Endometrial microvascular endothelial cells (primary cell): Measurements from ENCODE around the gene TSPEAR. TPM values are rescaled to one million over a fixed set of nuclear protein-coding genes. Genes with fewer than 3 reads are reported as not detected.

Source experiments
- in situ Hi-C: cut with HindIII; loops from 2 replicates; pipeline ENCODE4 v1.10.0; 2017; ENCODE audit warnings: low sequenced_read_pairs, low pct_unique_long_range_greater_than_20kb; ENCODE audit errors: inconsistent ontology term
- total RNA-seq: library from RNA; depleted of rRNA; stranded (reverse); fragments of >200 nt; gene quantifications from one replicate; pipeline ENCODE4 v1.2.3, GENCODE V29; 2015; ENCODE audit errors: inconsistent ontology term

Gene TSPEAR
- total RNA-seq, 1 donor from 2014 or later = not detected

- in situ Hi-C loops = no loop called here
These were observed 31.2 kb upstream of the TSPEAR start for GRCh38 chr21:44742418-44743153.

GRCh38 chr21:44741921-44742320, 30.5 kb upstream of the TSPEAR start:
- in situ Hi-C loops = no loop called here

DNA sequence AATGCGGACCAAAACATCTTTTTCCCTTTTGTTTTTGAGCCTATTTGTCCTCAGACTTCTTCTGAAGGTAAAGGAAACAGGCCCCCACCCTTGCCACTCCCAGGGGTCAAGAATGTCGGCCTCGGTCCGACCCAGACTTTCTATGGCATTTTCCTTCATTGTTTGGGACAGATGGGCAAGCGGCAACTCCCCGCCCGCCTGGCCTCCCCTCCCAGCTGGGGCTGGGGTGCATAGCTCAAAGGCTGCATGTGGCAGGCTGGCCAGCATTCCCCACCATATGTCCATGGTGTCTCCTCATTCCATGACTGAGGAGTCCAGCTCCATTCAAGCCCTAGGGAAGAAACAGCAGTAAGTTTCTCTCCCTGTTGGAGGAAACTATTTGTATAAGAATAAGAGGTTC, 29.4 kb upstream of the TSPEAR start:
- in situ Hi-C loops = no loop called here

- in situ Hi-C loops = no loop called here
These were observed 27.9 kb upstream of the TSPEAR start for GRCh38 chr21:44739316-44739715.

GRCh38 chr21:44738621-44739020, 27.2 kb upstream of the TSPEAR start:
- in situ Hi-C loops = no loop called here

GRCh38 chr21:44737706-44738354, 26.5 kb upstream of the TSPEAR start:
- in situ Hi-C loops = no loop called here

GRCh38 chr21:44736291-44737004, 25.1 kb upstream of the TSPEAR start:
- in situ Hi-C loops = no loop called here

DNA sequence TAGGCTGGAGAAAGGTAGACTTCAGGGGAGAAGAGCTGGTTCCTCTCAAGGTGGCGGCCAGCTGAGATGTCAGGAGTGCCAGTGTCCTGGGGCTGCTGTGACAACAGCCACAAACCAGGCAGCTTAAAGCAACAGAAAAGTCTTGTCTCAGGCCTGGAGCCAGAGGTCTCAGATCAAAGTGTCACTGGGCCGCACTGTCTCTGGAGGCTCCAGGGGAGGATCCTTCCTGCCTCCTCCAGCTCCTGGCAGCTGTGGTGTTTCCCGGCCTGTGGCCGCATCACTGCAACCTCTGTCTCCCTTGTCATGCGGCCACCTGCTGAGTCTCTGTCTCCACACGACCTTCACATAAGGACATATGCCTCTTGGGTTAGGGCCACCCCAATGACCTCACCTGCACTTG, 24.4 kb upstream of the TSPEAR start:
- in situ Hi-C loops = no loop called here

DNA sequence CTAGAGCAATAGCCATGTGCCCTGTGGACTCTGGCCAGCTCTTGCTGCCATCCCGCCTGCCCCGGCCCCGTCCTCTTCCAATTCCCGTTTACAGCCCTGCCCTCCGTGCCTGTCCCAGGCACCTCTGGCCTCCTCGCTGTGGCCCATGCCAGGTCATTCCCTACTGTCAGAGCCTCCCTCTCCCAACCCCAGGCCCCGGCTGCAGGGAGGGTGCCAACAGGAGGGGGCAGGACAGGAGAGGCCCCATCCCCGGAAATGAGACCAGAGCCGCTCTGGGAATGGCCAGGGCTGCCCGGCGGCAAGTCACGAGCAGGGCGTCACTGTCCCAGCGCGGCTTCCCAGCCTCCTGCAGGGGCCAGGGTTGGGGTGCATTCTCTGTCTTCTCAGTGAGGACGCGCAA, 23.5 kb upstream of the TSPEAR start:
- in situ Hi-C loops = no loop called here

GRCh38 chr21:44734026-44734745, 22.8 kb upstream of the TSPEAR start:
- in situ Hi-C loops = no loop called here

- in situ Hi-C loops = no loop called here
These were observed 21.6 kb upstream of the TSPEAR start for GRCh38 chr21:44732956-44733355.

DNA sequence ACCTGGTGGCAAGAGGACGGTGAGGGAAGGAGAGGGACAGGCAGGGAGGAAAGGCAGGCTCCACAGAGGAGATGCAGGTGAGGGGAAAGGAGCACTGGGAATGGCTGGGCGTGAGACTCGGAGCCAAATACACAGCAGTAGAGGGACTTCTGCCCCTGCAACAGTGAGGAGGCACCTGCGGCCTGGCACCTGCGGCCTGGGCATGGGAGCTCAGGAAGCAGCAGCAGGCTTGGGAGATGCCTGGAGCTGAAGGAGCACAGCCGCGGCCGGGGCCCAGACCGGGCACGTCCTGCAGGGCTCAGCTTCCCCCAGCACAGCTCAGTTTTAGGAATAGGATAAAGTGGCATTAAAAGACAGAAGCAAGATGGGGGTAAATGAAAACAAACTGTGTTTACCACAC, 20.9 kb upstream of the TSPEAR start:
- in situ Hi-C loops = no loop called here

DNA sequence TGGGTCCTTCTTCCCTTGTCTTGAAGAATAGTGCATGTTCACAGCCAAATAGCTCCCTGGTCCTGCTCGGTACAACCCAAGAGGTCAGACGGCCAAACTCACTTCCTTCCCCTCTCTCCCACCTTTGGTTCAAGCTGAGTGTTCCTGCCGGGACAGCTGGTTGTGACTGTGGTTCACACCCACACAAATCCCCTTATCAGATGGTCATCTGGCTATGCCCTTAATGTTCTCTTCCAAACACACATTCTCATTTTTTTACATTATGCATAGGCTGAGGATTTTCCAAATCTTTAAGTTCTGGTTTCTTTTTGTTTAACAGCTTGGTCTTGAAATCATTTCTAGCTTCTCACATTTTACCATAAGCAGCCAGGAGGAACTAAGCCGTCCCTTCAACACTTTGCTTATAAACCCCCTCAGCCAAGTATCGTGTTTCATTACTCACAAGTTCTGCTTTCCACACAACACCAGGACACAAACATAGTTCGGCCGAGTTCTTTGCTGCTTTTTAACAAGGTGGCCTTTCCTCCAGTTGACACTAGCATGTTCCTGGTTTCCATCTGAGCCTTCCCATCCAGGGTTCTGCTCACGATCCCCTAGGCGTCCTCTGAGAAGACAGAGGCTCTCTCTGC, 19.7 kb upstream of the TSPEAR start:
- in situ Hi-C loops = no loop called here

- in situ Hi-C loops = no loop called here
These were observed 18.6 kb upstream of the TSPEAR start for GRCh38 chr21:44730028-44730395.

- in situ Hi-C loops = no loop called here
These were observed 18.1 kb upstream of the TSPEAR start for GRCh38 chr21:44729336-44730027.

DNA sequence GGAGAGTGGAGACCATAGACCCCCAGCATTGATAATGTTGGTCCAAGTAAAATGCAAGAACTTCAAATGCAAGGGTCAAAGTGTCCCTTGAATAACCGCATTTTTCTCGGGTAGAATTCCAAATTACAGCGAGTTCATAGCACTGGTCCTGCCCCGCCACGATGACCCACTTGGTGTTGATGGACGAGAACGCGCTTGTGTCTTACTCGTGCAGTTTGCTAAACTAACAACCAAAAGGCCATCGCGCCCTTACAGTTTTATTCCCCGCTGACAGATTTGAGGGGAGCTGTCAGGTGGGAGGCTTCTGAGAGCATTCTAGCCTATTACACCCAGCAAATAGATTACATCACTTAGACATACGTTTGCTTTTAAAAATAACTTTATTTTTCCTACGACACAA, 17.3 kb upstream of the TSPEAR start:
- in situ Hi-C loops = no loop called here

GRCh38 chr21:44727757-44728156, 16.4 kb upstream of the TSPEAR start:
- in situ Hi-C loops = no loop called here

DNA sequence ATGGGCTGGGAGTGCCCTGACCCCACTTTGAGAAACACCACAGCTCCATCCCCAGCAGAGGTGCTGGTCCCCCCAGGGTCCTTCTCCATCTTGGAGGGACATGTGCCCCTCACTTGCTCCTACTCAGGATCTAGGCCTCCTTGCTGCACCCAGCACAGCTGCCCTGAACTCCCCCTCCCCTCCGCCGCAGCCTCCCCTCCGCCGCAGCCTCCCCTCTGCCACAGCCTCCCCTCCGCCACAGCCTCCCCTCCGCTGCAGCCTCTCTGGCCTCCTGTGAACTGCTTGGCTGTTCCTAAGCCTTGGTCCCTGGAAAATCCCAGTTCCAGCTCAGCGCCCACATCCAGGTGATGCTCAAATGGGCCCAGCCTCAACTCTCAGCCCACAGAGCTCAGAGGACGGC, 15.9 kb upstream of the TSPEAR start:
- in situ Hi-C loops = no loop called here

GRCh38 chr21:44726826-44727225, 15.5 kb upstream of the TSPEAR start:
- in situ Hi-C loops = no loop called here
